IMR-90 (cell line): ENCODE data around the gene GP5. TPM values are rescaled to one million over a fixed set of nuclear protein-coding genes. Genes with fewer than 3 reads are reported as not detected.

Source experiments
- ATAC-seq: fragments of 200-7000 bp; cut with Tn5 transposase; 2 replicates; pipeline ENCODE4 v1.9.1; 2020; ENCODE audit warnings: low read depth, mild to moderate bottlenecking, moderate library complexity
- BruUV-seq: library from RNA; stranded (reverse); fragments of 400-500 nt; replicated peaks from 2 replicates; lab custom pipeline; 2021; lab: Mats Ljungman, UMichigan
- CTCF ChIA-PET: fragments of 300-600 bp; formaldehyde crosslinking; extraction: SDS; loops from one replicate; lab custom pipeline; 2021; ENCODE audit warnings: antibody characterized with exemption; lab: Yijun Ruan, JAX
- POLR2A ChIA-PET: fragments of 300-600 bp; sonication (Branson Sonifier 250); formaldehyde crosslinking; loops from one replicate; lab custom pipeline; 2022; ENCODE audit warnings: antibody characterized with exemption; ENCODE audit not compliant: unreplicated experiment; lab: Charles Lee
- DNase-seq: peaks from one replicate; pipeline ENCODE4 v3.0.0; 2013
- H2AFZ ChIP-seq: replicated peaks from 2 replicates; pipeline ENCODE3; 2013; ENCODE audit warnings: low read length, mild to moderate bottlenecking; ENCODE audit not compliant: poor library complexity
- H2AK5ac ChIP-seq: 2 replicates; pipeline ENCODE4 v1.6.1; 2013; ENCODE audit warnings: low read depth, low read length, inconsistent platforms
- H2AK9ac ChIP-seq: replicated peaks from 2 replicates; pipeline ENCODE3; 2013; ENCODE audit warnings: mild to moderate bottlenecking, low read depth, low read length, moderate library complexity; ENCODE audit not compliant: poor library complexity
- H2BK120ac ChIP-seq: 2 replicates; pipeline ENCODE4 v1.6.1; 2013; ENCODE audit warnings: low read depth, low read length, inconsistent platforms
- H2BK15ac ChIP-seq: 3 replicates; pipeline ENCODE4 v1.6.1; 2013; ENCODE audit warnings: low read depth, low read length, inconsistent platforms
- H2BK20ac ChIP-seq: 2 replicates; pipeline ENCODE4 v1.6.1; 2013; ENCODE audit warnings: low read depth, mild to moderate bottlenecking, inconsistent platforms, low read length, moderate library complexity
- H2BK5ac ChIP-seq: 2 replicates; pipeline ENCODE4 v1.6.1; 2013; ENCODE audit warnings: mild to moderate bottlenecking, low read depth, low read length, inconsistent platforms; ENCODE audit not compliant: poor library complexity, severe bottlenecking
- H3K14ac ChIP-seq: replicated peaks from 2 replicates; pipeline ENCODE4 v1.6.1; 2013; ENCODE audit warnings: low read depth, low read length, inconsistent platforms
- H3K18ac ChIP-seq: 2 replicates; pipeline ENCODE4 v1.6.1; 2013; ENCODE audit warnings: low read depth, low read length, control low read depth
- H3K23ac ChIP-seq: 2 replicates; pipeline ENCODE4 v1.6.1; 2013; ENCODE audit warnings: low read depth, low read length, inconsistent platforms
- H3K27ac ChIP-seq: 2 replicates; pipeline ENCODE4 v1.5.1; 2013; ENCODE audit warnings: mild to moderate bottlenecking, control low read depth, low read length; ENCODE audit not compliant: insufficient read depth
- H3K27me3 ChIP-seq: 2 replicates; pipeline ENCODE4 v1.6.1; 2013; ENCODE audit warnings: low read length; ENCODE audit not compliant: control insufficient read depth, insufficient read depth
- H3K36me3 ChIP-seq: 2 replicates; pipeline ENCODE4 v1.6.1; 2013; ENCODE audit warnings: low read length, mixed read lengths; ENCODE audit not compliant: control insufficient read depth, insufficient read depth
- H3K4ac ChIP-seq: 2 replicates; pipeline ENCODE4 v1.6.1; 2013; ENCODE audit warnings: low read depth, low read length, inconsistent platforms
- H3K4me1 ChIP-seq: 2 replicates; pipeline ENCODE4 v1.6.1; 2013; ENCODE audit warnings: low read length, mixed read lengths; ENCODE audit not compliant: control insufficient read depth, insufficient read depth
- H3K4me2 ChIP-seq: 2 replicates; pipeline ENCODE4 v1.6.1; 2013; ENCODE audit warnings: low read depth, mild to moderate bottlenecking, control low read depth, low read length, moderate library complexity
- H3K4me3 ChIP-seq: 2 replicates; pipeline ENCODE4 v1.5.1; 2013; ENCODE audit warnings: low read depth, mild to moderate bottlenecking, control low read depth, low read length, moderate library complexity; ENCODE audit not compliant: insufficient read depth
- H3K56ac ChIP-seq: 2 replicates; pipeline ENCODE4 v1.6.1; 2013; ENCODE audit warnings: low read length, inconsistent platforms; ENCODE audit not compliant: insufficient read depth; ENCODE audit errors: extremely low read depth
- H3K79me1 ChIP-seq, 2 experiments: 2 replicates each; pipeline ENCODE4 v1.6.1; 2013; ENCODE audit warnings: low read length in 2 of 2, inconsistent platforms in 1 of 2, low read depth in 1 of 2
- H3K9ac ChIP-seq: 2 replicates; pipeline ENCODE4 v1.6.1; 2013; ENCODE audit warnings: low read depth, low read length, control low read depth
- H3K9me1 ChIP-seq: 2 replicates; pipeline ENCODE4 v1.6.1; 2013; ENCODE audit warnings: low read length, inconsistent platforms; ENCODE audit not compliant: insufficient read depth
- H3K9me3 ChIP-seq: 2 replicates; pipeline ENCODE4 v1.6.1; 2013; ENCODE audit warnings: low read length; ENCODE audit not compliant: control insufficient read depth, insufficient read depth
- H4K20me1 ChIP-seq: 2 replicates; pipeline ENCODE4 v1.6.1; 2013; ENCODE audit warnings: low read length, inconsistent platforms; ENCODE audit not compliant: insufficient read depth
- H4K5ac ChIP-seq: 2 replicates; pipeline ENCODE4 v1.6.1; 2013; ENCODE audit warnings: mild to moderate bottlenecking, low read depth, low read length, control low read depth
- H4K8ac ChIP-seq, 2 experiments: 2 replicates each; pipeline ENCODE4 v1.6.1; 2013; ENCODE audit warnings: low read depth in 2 of 2, low read length in 2 of 2, control low read depth in 1 of 2, inconsistent platforms in 1 of 2
- H4K91ac ChIP-seq: 2 replicates; pipeline ENCODE4 v1.6.1; 2013; ENCODE audit warnings: low read depth, low read length, inconsistent platforms; ENCODE audit not compliant: insufficient read depth
- BHLHE40 ChIP-seq: fragments of 150-350 bp; IDR thresholded peaks from 2 replicates; pipeline ENCODE4 v1.6.1; 2016; ENCODE audit warnings: mild to moderate bottlenecking, low read depth, low read length
- CHD1 ChIP-seq: IDR thresholded peaks from 2 replicates; pipeline ENCODE4 v1.6.1; 2012; ENCODE audit warnings: low read depth, low read length, improper control_type of control experiment
- CTCF ChIP-seq: conservative IDR thresholded peaks from 2 replicates; pipeline ENCODE4 v1.5.1; 2012; ENCODE audit warnings: mild to moderate bottlenecking, low read depth, low read length, improper control_type of control experiment
- ELK1 ChIP-seq: fragments of 150-350 bp; IDR thresholded peaks from 2 replicates; pipeline ENCODE4 v1.6.1; 2016; ENCODE audit warnings: low read depth, mild to moderate bottlenecking, low read length, moderate library complexity, borderline replicate concordance
- FOS ChIP-seq: fragments of 150-350 bp; IDR thresholded peaks from 2 replicates; pipeline ENCODE4 v1.6.1; 2016; ENCODE audit warnings: low read depth, low read length
- MAFK ChIP-seq: IDR thresholded peaks from 2 replicates; pipeline ENCODE4 v1.6.1; 2012; ENCODE audit warnings: low read depth, low read length, improper control_type of control experiment
- MAZ ChIP-seq: IDR thresholded peaks from 2 replicates; pipeline ENCODE4 v1.6.1; 2012; ENCODE audit warnings: low read depth, mild to moderate bottlenecking, low read length, improper control_type of control experiment, moderate library complexity, borderline replicate concordance
- MXI1 ChIP-seq: IDR thresholded peaks from 2 replicates; pipeline ENCODE4 v1.6.1; 2012; ENCODE audit warnings: low read depth, mild to moderate bottlenecking, low read length, moderate library complexity, borderline replicate concordance
- NFE2L2 ChIP-seq: fragments of 150-350 bp; IDR thresholded peaks from 2 replicates; pipeline ENCODE4 v1.6.1; 2016; ENCODE audit warnings: low read depth, mild to moderate bottlenecking, low read length
- POLR2A ChIP-seq: IDR thresholded peaks from 2 replicates; pipeline ENCODE4 v1.6.1; 2012; ENCODE audit warnings: mild to moderate bottlenecking, low read depth, low read length
- RAD21 ChIP-seq: IDR thresholded peaks from 2 replicates; pipeline ENCODE4 v1.6.1; 2012; ENCODE audit warnings: low read length, improper control_type of control experiment
- RCOR1 ChIP-seq: IDR thresholded peaks from 2 replicates; pipeline ENCODE4 v1.6.1; 2012; ENCODE audit warnings: mild to moderate bottlenecking, low read length, improper control_type of control experiment; ENCODE audit not compliant: insufficient replicate concordance
- RFX5 ChIP-seq: IDR thresholded peaks from 2 replicates; pipeline ENCODE4 v1.8.0; 2012; ENCODE audit warnings: low read depth, mild to moderate bottlenecking, low read length, moderate library complexity
- SMC3 ChIP-seq: fragments of 150-350 bp; IDR thresholded peaks from 2 replicates; pipeline ENCODE4 v1.6.1; 2016; ENCODE audit warnings: low read depth, mild to moderate bottlenecking, antibody characterized with exemption, low read length, moderate library complexity
- WGBS, 2 experiments: methylation state at CpG; one replicate each; pipeline versions ENCODE4 v1.1.5 to v1.1.7; 2013; ENCODE audit warnings: missing lambda C conversion rate in 2 of 2; ENCODE audit not compliant: insufficient read length in 1 of 2; ENCODE audit errors: extremely low coverage in 2 of 2; 5-methylcytosine and 5-hydroxymethylcytosine counted together
- dilution Hi-C: fragments of 300-500 bp; cut with HindIII; formaldehyde crosslinking; loops from one replicate; pipeline ENCODE4 v1.14.3; 2018; ENCODE audit warnings: low sequenced_read_pairs; ENCODE audit not compliant: unreplicated experiment
- in situ Hi-C: fragments of 300-500 bp; cut with MboI; formaldehyde crosslinking; loops from 3 replicates; pipeline ENCODE4 v1.14.3; 2019; ENCODE audit warnings: low sequenced_read_pairs, inconsistent platforms, mixed read lengths
- intact Hi-C: fragments of 100-400 bp; cut with micrococcal nuclease; formaldehyde crosslinking; loops from 2 replicates; pipeline ENCODE4 v1.10.0; 2022
- polyA plus RNA-seq, 3 experiments: library from polyadenylated mRNA; depleted of rRNA; stranded (reverse); fragments of >200 nt; gene quantifications; 2 replicates each; pipeline ENCODE4 v1.2.3, GENCODE V29; 2012; ENCODE audit warnings: low replicate concordance in 1 of 3
- total RNA-seq: library from RNA; depleted of rRNA; stranded (reverse); fragments of >200 nt; gene quantifications from 2 replicates; pipeline ENCODE4 v1.2.3, GENCODE V29; 2012

GP5 gene
- total and polyA plus RNA-seq, 2 of the 4 experiments (the other 2 are of a cell fraction): under 0.01 to 0.12 TPM

GRCh38 chr3:194387926-194388418 lies 11.1 kb downstream of the GP5 start:
- POLR2A ChIA-PET: no interaction called here
- H4K20me1 ChIP-seq: no peaks in the 10 kb centered on the region
- H2AK5ac ChIP-seq: no peak overlapping the region
- no peak overlapping the region for H2BK15ac ChIP-seq
- no peaks in the 10 kb centered on the region; the same call in none of the 2 replicates for H3K9me3 ChIP-seq
- ATAC-seq (no peak), DNase-seq (no peak)
- in situ Hi-C loops (no loop called here), intact Hi-C loops (no loop called here), dilution Hi-C loops (no loop called here)
- TF ChIP-seq RCOR1 (no peak), CHD1 (no peak), MAZ (no peak), BHLHE40 (no peak), ELK1 (no peak), NFE2L2 (no peak), CTCF (no peak), RAD21 (no peak), POLR2A (no peak), MXI1 (no peak), FOS (no peak), SMC3 (no peak), RFX5 (no peak), MAFK (no peak)
- no peak overlapping the region for H2BK120ac ChIP-seq
- H3K56ac ChIP-seq: no peak overlapping the region
- BruUV-seq: no TSS peak
- H4K5ac ChIP-seq: no peak overlapping the region
- no peak overlapping the region for H3K9ac ChIP-seq
- H3K79me1 ChIP-seq: no peaks in the 10 kb centered on the region
- peaks cover 34% of the 10 kb centered on the region for H3K27me3 ChIP-seq
- no peak overlapping the region for H3K27ac ChIP-seq
- 80% methylated on average over 1 of the region's 8 CpGs; no CpG with 5 or more reads in 1 of the 2 experiments for WGBS, 2 experiments
- no peak overlapping the region for H3K4ac ChIP-seq
- no peak overlapping the region for H2BK20ac ChIP-seq
- no peak overlapping the region for H2BK5ac ChIP-seq
- H2AFZ ChIP-seq: no peak overlapping the region
- no peak overlapping the region for H4K91ac ChIP-seq
- no peak overlapping the region for H3K4me2 ChIP-seq
- CTCF ChIA-PET: no interaction called here
- H3K18ac ChIP-seq: no peak overlapping the region
- no peaks in the 10 kb centered on the region for H3K4me1 ChIP-seq
- H3K23ac ChIP-seq: no peak overlapping the region
- H3K9me1 ChIP-seq: no peaks in the 10 kb centered on the region
- H4K8ac ChIP-seq: no peak overlapping the region
- H3K14ac ChIP-seq: no peak overlapping the region
- no peak overlapping the region for H2AK9ac ChIP-seq
- no peaks in the 10 kb centered on the region for H3K36me3 ChIP-seq
- no peak overlapping the region for H3K4me3 ChIP-seq
